GM18868 (cell line): Measurements from ENCODE around the gene DTX4.
A peak's percentile ranks its signal among the peaks of the same experiment; 100 is the strongest.
"Not testable (repeated sequence)": the region's sequence is repeated elsewhere in the genome, so short reads cannot be mapped to it uniquely, and the experiment has no call there.

Experiments
- ATAC-seq: cut with Tn5 transposase; IDR thresholded peaks from one replicate; pipeline ENCODE4 v1.9.1; 2021; ENCODE audit warnings: mild to moderate bottlenecking, moderate library complexity; ENCODE audit not compliant: unreplicated experiment

Gene DTX4

GRCh38 chr11:59171508-59172322, at the start of gene DTX4:
TSS of gene DTX4 (plus strand) at chr11:59172132. CDS start at chr11:59172596, 464 bp downstream.
- peak; percentile 58 for ATAC-seq

GRCh38 chr11:59135648-59136461, 36.1 kb upstream of the DTX4 start:
- peak; percentile 98 for ATAC-seq

- ATAC-seq = not testable (repeated sequence)
Measured at GRCh38 chr11:59136551-59136950, 35.4 kb upstream of the DTX4 start.

- ATAC-seq = no peak
Measured at GRCh38 chr11:59137190-59137589, 34.7 kb upstream of the DTX4 start.

DNA sequence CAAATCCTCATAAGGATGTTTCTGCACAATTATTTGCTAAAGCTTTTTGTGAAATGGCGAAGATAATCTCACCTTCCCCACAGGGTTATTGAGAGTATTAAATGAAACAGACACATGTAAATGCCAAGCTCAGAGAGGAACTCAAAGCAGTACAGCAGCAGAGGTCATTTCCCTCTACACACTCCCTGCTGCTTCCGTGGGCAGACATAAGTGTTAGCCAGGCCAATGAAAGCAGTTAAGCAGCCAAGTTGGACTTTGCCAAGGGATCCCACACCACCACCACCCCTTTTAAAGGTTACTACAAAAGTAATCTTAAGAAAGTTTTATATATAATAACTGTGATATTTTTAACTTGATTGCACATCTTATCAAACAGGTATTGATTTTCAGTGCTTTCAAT, 33.3 kb upstream of the DTX4 start:
- ATAC-seq = no peak

DNA sequence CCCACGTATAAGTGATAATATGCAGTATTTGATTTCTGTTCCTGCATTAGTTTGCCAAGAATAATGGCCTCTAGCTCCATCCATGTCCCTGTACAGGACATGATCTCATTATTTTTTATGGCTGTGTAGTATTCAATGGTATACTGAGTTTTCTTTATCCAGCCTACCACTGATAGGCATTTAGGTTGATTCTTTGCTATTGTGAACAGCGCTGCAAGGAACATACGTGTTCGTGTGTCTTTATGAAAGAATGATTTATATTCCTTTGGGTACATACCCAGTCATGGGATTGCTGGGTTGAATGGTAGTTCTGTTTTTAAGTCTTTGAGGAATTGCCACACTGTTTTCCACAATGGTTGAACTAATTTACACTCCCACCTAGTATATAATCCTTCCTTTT, 30.7 kb upstream of the DTX4 start:
- no peak for ATAC-seq

DNA sequence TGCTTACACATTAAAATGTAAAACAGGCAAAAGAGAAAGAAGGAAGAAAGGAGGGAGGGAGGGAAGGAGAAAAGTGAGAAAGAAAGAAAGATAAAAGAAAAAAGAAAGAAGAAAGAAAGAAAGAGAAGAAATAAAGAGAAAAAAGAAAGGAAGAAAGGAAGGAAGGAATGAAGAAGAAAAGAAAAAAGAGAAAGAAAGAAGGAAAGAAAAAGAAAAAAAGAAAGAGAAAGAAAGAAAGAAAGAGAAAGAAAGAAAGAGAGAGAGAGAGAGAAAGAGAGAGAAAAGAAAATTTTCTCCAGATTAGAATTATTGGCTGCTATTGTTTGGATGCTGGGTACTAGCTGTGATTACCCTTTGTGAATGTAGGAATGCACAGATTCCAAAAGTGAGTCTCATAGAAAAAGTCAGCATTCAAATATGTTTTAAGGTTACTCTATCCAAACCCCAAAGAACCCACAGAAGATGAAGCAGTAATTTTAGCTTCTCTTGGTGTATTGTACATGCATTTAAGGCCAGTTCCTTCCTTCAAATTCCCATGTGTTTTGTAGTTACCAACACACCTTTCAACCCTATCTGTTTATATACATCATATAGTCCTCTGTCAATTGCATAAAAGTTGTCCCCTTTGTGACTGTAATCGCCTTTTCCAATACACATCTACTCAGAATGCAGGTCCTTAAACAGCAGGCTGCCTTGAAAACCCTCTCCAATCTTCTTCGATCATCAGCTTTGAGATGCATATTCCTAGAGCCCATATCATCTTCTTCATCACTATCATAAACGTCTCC, 30.1 kb upstream of the DTX4 start:
- ATAC-seq = peak; percentile 0

- peak; percentile 70 for ATAC-seq
Measured at GRCh38 chr11:59142530-59143507, 29.1 kb upstream of the DTX4 start, which contains the start of gene FAM111A. TSS of gene FAM111A (plus strand) at chr11:59142856. CDS start at chr11:59148873, 6,017 bp downstream.

- ATAC-seq = no peak
Measured at GRCh38 chr11:59144096-59144495, 27.8 kb upstream of the DTX4 start.

DNA sequence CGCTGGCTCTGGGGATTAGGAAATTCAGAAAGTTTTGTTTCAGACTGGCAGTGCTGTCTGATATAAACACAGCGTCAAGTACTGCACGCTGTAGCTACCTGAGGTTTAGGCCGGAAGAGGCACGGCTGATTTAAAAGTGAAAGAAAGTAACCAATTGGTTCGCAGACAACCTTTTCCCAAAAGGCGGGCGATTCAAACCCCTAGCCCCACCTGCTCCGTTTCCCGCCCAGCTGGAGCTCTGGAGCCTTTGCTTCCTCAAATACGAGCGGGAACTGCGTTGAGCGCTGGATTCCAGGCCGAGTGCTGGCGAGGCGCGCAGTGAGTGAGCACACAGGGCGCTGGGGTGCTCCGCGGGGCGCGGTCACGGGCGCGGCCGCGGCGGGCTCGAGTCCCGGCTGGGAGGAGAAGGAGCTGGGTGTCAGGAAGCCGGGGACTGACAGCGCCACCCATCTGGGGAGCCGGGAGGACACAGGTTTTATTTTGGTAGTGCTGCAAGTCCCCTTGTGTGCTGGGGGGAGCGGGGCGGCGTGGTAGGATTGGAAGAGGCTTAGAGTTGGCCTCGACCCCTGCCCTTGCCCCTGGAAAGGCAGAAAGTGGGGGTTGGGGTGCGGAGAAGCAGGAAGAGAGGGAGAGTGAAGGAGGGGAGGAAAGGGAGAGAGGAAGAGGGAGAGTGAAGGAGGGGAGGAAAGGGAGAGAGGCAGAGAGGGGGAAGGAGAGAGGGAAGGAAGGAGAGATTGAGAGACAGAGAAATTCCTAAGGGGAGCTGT, 27.2 kb upstream of the DTX4 start:
- ATAC-seq = peak; percentile 52

DNA sequence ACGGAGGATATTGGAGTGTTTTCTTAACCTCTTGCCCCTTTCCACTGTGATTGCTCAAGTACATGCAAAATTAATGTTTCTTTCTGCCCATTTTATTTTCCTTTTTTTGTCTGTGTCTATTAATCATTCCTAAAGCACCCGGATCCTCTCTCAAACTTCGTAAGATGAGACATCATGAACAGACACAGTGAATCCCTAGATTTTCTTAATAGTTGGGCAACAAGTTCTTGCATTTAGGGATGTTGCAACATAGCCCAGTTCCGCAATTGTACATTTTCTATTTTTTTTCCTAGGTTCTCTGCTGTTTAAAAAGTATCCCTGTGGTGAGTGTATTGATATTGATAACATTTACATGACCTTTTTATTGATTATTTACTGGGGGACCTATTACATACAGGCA, 26.4 kb upstream of the DTX4 start:
- no peak for ATAC-seq

DNA sequence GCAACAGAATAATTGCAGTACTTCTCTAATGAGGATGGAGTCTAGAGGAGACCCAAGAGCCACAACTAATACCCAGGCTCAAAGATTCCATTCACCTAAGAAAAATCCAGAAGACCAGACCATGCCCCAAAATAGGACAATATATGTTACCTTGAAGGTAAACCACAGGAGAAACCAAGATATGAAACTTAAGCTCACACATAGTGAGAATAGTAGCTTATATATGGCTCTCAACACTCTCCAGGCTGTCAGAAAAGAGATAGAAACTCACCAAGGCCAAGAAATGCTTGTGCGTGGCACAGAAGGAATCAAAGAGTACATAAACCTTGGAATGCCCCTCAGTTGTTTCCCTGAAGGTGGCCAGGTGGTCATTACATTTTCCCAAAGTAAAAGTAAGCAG, 20.2 kb upstream of the DTX4 start:
- peak; percentile 54 for ATAC-seq

DNA sequence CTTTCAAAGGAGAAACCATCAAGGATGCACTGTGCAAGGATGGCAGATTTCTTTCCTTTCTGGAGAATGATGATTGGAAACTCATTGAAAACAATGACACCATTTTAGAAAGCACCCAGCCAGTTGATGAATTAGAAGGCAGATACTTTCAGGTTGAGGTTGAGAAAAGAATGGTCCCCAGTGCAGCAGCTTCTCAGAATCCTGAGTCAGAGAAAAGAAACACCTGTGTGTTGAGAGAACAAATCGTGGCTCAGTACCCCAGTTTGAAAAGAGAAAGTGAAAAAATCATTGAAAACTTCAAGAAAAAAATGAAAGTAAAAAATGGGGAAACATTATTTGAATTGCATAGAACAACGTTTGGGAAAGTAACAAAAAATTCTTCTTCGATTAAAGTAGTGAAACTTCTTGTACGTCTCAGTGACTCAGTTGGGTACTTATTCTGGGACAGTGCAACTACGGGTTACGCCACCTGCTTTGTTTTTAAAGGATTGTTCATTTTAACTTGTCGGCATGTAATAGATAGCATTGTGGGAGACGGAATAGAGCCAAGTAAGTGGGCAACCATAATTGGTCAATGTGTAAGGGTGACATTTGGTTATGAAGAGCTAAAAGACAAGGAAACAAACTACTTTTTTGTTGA, 19.5 kb upstream of the DTX4 start:
- ATAC-seq = peak; percentile 85

DNA sequence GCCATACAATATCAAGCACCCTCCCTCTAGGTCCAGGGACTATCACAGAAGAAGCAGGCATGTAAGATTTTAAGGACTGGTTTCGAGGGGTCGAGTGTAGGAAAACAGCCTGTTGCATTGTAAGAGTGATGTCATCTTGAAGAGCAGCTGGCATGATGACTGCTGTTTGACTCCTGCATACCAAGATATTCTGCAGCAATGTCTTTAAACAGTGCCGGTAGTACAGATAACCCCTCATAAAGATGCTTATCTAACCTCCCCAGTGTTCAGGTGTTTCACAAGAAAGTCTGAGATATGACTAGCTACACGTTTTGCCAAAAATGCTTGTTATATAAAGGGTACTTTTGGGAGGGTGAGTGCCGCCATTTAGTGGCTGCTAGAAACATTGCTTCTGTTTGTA, 17.3 kb upstream of the DTX4 start:
- ATAC-seq = no peak

DNA sequence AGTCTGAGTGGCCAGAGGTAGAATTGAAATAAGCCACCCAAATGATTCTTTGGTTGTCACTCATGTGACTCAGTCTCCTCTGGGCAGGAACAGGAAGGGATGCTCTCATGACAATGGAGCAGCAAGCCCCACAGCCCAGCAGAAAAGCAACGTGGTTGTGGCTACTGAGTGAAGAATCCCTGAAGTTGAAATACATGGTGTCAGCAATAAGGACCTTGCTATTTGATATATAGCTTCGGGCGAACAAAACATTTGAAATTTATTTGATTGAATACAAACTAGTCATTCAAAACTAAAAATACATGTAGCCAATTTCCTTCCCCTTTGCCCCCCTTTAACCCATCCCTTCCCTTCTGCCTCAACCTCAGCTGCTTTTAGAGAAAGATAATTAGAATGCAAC, 14.5 kb upstream of the DTX4 start:
- no peak for ATAC-seq

GRCh38 chr11:59158206-59159068, 13.5 kb upstream of the DTX4 start:
- peak; percentile 90 for ATAC-seq

GRCh38 chr11:59164028-59164427, 7.9 kb upstream of the DTX4 start:
- no peak for ATAC-seq
